Renal cortex interstitium (tissue), 11 donors: ENCODE results near the gene ZXDC. TPM values are rescaled to one million over a fixed set of nuclear protein-coding genes. Genes with fewer than 3 reads are reported as not detected.

Source experiments
- DNase-seq, 11 donors: peaks; one replicate each; pipeline ENCODE4 v3.0.0-alpha.2; 2013; ENCODE audit warnings: low read depth in 9 of 11, low spot score in 4 of 11; ENCODE audit errors: extremely low read depth in 1 of 11
- polyA plus RNA-seq, 3 donors: library from polyadenylated mRNA; unstranded; fragments of 120-200 nt; gene quantifications; one replicate each; pipeline ENCODE4 v1.2.1, GENCODE V29; 2013; ENCODE audit not compliant: insufficient read length in 3 of 3

The ZXDC gene
- polyA plus RNA-seq, 3 donors: 31.1 to 44.5 (median 34.7) TPM

DNA sequence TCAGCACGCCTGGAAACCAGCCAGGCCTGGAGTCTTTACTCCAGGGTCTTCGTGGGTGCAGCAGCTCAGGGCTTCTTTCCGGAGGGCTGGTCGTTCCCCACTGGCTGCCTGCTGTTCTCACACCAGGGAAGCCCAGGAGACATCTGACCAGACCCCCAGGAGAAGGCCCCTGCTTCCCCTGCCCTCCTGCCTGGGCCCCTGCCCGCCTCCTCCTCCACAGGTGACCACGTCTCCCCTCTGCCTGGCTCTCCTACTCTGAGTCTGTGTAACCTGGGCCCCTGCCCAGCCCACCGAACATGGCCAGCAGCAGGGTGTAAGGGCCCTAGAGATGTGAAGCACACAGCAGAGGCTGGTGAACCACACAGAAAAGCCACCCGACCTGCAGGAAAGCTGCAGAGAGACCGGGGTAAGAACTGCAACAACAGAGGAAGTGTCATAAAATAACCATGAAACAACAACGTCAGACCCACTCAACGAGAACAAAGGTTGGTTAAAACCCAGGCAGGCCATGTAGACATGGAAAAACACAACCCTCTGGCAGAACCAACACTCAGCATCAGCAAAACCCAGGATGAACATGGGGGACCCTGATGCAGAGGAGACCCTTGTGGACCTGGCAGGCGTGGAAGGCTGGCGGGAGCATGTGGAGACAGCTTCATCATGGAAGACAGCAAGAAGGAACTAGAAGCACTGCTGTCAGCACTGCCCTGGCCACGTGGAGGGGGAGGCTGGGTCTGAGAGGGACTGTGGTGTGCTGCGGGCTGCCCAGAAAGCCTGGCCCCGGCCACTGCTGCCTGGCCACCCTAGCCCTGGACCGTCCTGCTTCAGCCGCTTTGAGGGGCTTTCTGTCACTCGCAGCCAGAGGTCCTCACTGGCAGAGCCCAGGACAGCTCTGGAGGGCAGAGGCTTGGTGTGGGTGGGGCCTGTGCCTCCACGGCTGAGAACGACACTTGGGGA, 21.5 kb upstream of the ZXDC start:
- no peak for DNase-seq

DNA sequence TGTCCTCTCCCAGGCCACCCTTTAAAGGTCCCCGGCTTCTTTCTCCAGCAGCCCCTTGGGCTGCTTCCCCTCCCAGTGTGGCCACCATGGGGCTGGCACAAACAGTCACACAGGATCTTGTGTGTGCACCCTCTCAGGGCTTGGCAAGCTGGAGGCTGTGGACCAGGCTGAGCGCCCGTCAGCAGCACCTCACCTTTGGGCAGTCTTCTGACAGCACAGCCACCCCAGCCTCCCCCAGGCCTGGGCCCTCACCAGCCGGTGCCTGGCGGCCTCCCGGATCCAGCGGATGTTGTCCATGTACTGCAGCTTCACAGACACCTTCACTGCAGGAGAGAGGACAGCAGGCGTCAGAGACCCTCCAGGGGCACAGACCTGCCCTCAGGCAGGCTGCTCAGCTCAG, 20.1 kb upstream of the ZXDC start:
- DNase-seq: no peak

DNA sequence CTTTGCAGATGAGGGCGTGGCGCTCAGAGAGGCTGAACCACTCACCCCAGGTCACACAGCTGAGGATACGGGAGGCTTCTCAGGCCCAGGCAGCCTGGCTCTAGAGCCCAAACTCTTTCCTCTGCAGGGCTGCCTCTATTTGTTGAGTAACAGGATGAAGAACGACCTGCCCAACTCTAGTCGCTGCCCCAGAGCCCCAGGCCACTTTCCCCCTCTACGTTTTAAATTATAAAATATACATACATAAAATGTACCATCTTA, 19.2 kb upstream of the ZXDC start:
- no peak for DNase-seq

DNA sequence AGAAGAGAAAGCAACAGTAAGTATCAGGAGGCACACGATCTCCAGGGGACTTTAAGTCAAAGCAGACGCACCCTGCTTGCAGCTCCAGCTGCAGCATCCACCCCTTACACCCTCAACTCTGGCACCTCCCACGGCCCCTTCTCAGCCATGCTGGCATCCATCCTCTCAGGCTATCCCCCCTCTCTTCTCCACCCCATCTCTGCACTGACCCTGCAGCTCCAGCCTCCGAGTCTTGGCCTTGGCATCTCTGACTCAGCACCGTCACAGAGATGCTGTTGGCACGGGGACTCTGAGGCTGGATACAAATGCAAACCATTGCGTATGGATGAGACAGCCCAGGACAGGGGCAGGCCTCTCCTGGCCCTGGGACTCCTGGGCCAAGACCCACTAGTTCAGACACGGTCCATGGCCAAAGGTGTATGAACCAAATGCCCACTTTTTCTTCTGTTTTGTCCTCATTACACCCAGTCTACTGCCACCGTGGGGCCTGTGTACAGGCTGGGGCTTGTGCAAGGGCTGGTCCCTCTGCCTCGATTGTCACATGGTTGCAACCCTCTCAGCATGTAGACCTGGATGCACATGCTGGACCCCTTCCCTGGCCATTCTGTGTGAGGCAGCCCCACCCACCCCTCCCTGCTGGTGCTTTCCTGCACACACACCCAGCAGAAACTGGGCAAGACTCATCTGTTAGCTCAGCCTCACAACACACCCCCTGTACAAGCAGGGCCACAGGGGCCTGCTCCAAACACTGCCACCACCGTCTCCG, 18.7 kb upstream of the ZXDC start:
- DNase-seq: no peak

DNA sequence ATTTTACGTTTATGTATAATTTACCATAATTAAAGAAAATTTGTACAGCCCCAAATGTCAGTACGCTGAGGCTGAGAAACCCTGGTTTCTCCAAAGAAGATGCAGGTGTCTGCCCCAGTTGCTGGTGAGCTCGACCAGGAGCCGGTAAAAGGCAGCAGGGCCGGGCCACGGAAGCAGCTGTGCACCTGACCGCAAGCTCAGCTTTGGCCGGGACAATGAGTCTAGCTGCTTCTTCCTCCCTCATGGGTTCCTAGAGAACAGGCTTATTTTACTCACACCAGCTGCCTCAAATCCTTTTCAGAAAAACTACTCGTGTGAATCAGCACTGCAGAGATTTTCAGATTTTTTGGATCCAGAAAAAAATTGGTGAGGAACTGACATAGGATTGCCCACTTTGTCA, 18.0 kb upstream of the ZXDC start:
- DNase-seq: no peak

DNA sequence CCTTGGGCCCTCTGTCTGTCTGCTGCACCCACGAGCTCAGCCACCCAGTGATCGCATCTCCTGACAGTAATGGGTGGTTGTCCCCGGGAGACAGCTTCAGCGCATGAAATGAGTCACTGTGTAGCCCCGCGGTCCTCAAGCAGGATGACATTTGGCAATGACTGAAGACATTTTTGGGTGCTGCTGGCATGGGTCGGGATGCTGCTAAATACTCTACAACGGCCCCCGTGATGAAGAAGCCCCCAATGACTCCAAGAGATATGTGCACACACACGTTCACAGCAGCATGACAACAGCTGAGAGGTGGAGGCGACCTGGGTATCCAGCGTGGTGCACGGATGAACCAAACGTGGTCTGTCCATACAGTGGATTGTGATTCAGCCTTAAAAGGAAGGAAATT, 17.4 kb upstream of the ZXDC start:
- no peak for DNase-seq

DNA sequence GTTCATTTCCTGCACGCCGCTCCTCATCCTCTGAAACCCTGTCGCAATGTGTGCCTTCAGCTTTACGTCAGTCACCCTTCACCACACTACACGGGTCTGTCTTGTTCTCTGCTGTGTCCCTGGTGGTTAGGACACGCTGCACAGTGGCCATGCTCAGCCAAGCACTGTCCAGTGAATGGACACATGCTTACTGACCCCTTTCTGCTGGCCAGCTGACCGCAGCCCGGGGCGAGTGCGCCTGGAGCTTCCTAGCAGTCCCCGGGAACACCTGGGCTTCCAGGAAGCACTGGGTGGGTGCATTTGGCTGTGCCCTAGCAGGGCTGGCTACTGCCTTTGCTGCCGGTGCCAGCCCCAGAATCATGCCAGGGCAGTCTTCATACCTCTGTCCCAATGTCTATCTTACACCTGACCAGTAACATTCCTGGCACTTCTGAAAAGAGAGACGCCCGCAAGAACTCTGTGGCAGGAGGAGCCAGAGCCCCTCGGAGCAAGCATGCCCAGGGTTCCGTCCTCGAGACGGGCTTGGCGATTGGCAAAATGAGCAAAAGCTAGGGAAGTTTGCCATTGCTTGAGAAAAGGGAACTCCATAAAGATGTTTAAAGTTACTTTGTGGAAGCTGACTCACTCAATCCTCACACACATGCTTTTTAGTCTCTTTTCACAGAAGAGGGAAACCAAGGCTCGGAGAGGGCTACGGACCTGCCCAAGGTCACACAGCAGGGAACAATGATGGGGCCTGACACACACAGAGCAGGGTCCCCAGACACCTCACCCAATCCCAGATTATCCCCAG, 15.7 kb upstream of the ZXDC start:
- no peak for DNase-seq

DNA sequence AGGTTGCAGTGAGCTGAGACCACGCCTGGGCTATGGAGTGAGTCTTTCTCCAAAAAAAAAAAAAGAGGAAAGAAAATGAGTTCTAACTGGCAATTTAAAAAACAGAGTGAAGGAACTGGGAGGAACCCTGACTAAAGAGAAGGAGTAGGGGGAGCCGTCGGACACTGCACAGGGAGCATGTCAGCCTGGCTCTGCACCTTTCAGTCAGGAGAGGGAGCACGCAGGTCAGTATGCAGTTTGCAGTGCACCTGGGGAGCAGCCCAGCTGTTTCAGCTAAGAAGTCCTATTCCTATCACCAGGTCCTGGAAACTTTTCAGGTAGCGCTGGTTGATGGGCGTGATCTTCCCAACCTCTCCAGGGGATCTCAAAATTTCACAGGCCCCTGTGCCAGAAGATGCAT, 14.9 kb upstream of the ZXDC start:
- no peak for DNase-seq

DNA sequence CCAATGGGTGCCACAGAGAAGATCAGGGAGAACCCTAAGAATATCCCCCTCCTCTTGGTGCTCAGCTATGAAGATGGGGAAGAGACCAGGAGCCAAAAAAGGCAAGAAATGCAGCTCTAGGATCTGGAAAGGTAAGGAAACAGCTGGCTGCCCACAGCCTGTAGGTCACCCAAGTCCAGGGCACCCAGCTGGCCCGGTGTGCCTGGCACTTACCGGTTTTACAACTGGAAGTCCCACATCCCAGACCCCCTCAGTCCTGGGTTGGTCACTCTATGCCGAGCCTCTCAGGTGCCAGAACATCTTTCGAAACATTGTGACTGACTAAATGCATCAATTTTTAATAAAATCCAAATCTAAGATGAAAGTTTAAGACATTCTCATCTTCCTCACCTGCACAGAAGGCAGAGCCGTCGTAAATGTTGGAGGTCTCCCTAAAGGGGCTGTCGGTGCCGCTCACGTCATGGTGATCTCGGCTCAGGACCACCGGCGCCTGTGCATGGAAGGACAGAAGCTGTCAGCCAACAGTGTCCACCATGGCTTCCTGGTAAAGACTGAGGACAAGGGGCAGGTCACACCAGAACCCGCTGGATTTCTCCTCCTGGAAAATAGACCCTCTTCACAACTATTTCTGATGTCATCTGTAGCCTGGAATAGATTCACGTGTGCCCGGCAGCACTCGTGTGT, 13.3 kb upstream of the ZXDC start:
- DNase-seq: no peak

DNA sequence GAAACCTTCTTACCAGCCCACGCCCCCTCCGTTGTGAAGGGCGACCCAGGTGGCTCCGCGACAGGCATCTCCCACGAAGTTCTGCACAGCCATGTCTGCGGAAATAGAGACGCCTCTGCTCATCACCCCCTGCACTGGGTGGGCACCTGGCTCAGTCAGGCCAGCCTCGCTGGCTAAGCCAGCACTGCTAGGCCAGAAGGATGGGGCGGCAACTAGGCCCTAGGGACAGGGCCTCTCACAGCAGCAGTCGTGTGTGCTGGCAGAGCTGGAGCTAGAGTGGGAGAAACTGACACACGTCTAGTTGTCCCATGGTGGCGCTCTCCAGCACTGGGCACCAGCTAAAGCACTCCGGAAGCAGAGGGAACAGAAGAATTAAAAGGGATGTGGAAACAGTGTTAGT, 12.5 kb upstream of the ZXDC start:
- no peak for DNase-seq

DNA sequence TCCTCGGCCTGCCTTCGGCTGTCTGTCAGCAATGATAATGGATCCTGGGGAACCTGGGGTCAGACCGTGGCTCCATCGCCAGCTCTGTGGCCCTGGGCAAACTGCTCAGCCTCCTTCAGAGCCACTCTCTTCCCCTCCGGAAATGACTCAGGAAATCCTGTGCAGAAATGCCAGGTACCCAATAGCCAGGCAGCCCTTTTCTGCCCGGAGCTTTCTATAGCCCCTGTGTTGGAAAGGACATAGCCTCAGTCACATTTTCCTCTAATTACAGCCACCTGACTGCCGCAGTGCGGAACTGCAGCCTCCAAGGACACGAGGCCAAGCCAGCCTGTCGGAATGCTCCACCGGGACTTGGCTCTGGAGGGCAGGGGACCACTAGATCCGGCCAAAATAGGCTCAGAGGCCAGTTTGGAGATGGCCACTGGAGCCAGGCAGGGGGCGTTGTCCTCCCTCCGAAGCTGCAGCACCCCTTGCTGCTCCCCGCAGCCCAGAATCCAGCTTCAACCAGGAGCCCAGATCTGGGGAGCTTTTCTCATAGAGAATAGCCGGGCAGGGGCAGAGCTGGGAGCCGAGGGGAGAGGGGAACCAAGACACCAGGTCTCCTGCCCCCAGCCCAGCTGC, 11.6 kb upstream of the ZXDC start:
- DNase-seq: no peak

DNA sequence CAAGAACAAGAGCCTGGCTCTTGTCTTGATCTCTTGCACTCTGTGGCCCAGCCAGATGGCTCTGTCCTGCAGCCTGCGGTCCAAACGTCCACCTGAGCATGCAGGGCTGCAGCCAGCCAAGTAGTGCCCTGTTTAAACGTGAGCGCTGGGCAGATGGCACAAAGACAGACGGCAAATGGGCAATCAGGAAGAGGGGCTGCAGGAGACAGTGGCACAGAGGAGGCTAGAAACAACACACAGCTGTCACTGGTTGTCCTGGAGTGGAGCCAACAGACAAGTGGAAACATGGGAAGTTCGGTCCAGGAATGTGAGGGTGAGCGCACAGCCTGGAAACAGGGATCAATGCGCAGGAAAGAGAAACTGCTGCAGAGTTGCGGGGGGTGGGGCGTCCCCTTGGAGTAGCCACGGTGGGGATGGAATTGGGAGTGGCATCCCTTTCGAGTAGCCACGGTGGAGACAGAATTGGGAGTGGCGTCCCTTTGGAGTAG, 10.7 kb upstream of the ZXDC start:
- no peak for DNase-seq

DNA sequence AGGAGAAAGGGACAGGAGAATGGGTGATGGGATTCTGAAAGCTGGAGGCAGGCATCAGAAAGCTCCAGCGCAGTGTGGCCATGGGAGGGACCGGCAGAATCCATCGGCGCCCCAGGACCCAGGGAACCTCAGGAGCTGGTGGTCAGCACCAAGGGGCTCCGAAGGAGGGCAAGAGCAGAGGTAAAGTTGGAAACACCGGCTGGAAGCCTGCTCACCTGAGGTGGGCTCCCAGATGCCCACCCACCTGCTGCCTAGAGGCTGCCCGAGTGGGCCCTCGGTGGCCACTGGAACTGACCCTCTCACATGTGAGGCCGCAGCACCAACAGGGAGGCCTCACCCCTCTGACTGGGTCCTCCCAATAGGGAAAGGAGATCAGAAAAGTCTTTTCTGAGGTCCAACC, 10.3 kb upstream of the ZXDC start:
- DNase-seq: no peak

DNA sequence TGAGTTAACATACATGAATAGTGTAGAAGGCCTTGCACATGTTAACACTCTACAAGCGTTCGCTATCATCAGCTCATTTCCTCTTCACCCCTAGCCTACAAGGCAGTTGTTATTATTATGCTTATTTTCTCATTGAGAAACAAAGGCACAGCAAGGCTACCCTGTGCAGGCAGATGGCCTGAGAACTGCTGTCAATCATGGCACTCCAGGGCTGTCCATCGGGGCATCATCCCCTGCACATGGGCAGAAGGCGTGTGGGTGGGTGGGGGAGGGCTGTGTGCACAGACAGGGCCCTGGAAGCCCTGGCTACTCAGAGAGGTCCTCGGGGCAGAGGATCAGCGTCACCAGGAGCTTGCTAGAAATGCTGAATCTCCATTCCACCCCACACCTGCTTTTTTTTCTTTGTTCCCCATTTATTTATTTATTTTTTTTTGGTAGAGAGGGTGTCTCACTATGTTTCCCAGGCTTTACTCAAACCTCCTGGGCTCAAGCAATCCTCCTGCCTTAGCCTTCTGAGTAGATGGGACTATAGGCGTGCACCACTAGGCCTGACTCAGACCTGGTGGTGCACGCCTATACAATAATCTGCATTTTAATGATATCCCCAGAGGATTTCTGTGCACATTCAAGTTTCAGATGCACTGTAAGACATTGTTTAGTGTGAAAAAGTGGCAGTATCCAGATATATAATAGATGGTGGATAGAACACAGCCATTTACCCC, 9.6 kb upstream of the ZXDC start:
- DNase-seq: no peak

DNA sequence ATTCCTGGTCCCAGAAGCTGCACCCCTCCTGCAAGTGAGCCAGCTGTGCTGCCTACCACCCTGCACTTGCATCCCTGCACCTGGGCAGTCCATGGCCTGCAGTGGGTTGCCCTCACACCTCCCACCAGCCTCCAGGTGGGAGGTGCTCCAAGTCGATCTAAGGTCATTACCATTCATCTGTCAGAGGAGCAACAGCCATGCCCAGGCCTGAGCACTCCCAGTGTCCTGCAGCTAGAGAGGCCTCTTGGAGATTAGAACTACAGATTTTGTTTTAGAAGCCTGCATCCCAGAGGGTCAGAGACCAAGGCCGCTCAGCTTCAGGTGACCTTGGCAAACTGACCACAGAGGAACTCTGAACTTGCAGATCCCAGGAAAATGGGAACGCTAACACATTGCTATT, 9.0 kb upstream of the ZXDC start:
- no peak for DNase-seq

DNA sequence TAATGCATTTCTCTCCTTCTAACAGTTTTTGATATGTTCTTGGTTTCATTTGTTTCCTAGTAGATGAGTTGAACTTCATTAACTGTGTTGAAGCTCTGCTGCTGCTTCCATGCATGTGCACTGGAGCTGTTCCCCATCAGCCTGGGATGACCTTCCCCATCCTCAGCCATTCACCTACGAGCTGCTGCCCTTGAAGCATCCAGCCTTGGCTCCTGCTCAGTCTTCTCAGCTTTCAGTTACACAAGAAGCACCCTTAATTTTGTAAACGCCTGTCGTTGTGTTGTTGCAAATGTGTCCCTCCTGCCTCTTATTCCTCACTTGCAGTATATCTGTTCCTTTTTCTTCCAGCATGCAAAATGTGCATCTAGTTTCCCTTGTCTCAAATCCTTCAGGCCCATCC, 8.5 kb upstream of the ZXDC start:
- no peak for DNase-seq

DNA sequence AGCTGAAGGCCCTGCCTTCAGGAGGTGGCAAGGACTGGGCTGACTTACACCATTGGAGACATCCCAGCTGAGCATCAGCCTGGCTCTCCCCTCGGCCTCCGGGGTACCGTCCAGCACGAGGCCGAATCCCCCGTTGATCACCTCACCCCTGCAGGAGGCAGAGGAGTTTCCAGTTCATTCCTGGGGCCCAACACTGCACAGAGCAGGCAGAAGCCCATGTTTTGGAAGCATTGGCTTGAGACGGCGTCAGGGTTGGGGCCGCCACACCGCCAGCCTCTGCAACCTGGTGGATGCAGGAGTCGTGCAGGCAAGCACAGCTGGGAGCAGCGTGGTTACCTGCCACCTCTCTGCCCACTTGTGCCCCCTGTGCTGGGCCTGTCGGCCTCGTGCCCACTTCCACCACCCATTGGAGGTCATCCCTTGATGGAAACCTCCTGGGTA, 7.7 kb upstream of the ZXDC start:
- DNase-seq: no peak
